ENCODE data around the gene KLHL6. TPM values are rescaled to one million over a fixed set of nuclear protein-coding genes. Genes with fewer than 3 reads are reported as not detected.

KLHL6 gene
- total RNA-seq, 1 experiment from 2014 or later = not detected

DNA sequence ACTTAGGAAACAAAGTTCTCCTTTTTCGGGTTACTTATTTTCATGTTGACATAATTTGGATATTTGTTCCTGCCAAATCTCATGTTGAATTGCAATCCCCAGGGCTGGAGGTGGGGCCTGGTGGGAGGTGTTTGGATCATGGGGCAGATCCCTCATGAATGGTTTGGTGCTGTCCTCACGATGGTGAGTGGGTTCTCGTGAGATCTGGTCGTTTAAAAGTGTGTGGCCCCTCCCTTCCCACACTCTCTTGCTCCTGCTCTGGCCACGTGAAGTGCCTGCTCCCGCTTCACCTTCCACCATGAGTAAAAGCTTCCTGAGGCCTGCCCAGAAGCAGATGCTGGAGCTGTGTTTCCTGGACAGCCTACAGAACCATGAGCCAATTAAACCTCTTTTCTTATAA is 83.4 kb downstream of the KLHL6 start:
- WGBS (ENCODE audit: extremely low coverage, insufficient read length, low lambda C conversion rate) = no CpG with 5 or more reads among the region's 6 CpGs
- Histone ChIP-seq H2BK12ac (ENCODE audit: insufficient read length, low read depth, low read length) (no peak overlapping the region), H4K5ac (ENCODE audit: insufficient read length, low read depth, low read length) (no peak overlapping the region), H3K23ac (ENCODE audit: insufficient read length, low read depth, low read length) (no peak overlapping the region), H3K27me3 (ENCODE audit: insufficient read depth, low read length) (no peaks in the 10 kb centered on the region), H2AFZ (ENCODE audit: low read length) (no peak overlapping the region), H4K91ac (ENCODE audit: insufficient read length, low read depth, low read length) (no peak overlapping the region), H3K27ac (ENCODE audit: insufficient read length, low read depth, low read length) (no peak overlapping the region), H3K56ac (ENCODE audit: insufficient read length, low read depth, low read length) (no peak overlapping the region), H3T11ph (ENCODE audit: low read length) (no peak overlapping the region), H3K18ac (ENCODE audit: insufficient read length, low read depth, low read length) (no peak overlapping the region), H3K79me1 (ENCODE audit: insufficient read depth, low read depth, low read length, poor library complexity, severe bottlenecking) (no peaks in the 10 kb centered on the region), H3K79me2 (ENCODE audit: insufficient read depth, low read length) (no peaks in the 10 kb centered on the region), H3K9ac (ENCODE audit: extremely low read depth, insufficient read length, low read length) (no peak overlapping the region), H3K23me2 (ENCODE audit: insufficient read length, low read depth, low read length, poor library complexity, severe bottlenecking) (no peaks in the 10 kb centered on the region), H2BK120ac (ENCODE audit: low read depth, low read length, poor library complexity, severe bottlenecking) (no peak overlapping the region), H3K4ac (ENCODE audit: low read depth, low read length) (no peak overlapping the region), H3K4me2 (ENCODE audit: insufficient read depth, insufficient read length, low read length) (no peak overlapping the region), H3K9me3 (ENCODE audit: control insufficient read depth, low read depth, low read length) (no peaks in the 10 kb centered on the region), H2BK15ac (ENCODE audit: low read depth, low read length) (no peak overlapping the region), H3K14ac (ENCODE audit: insufficient read depth, low read length) (no peak overlapping the region), H3K4me1 (ENCODE audit: insufficient read depth, low read length) (no peaks in the 10 kb centered on the region), H4K8ac (replicated peaks; ENCODE audit: insufficient read length, low read depth, low read length) (no peak overlapping the region), H2BK20ac (ENCODE audit: low read depth, low read length, poor library complexity, severe bottlenecking) (no peak overlapping the region), H2BK5ac (ENCODE audit: insufficient read length, low read length) (no peak overlapping the region), H2AK5ac (ENCODE audit: insufficient read length, low read length) (no peak overlapping the region), H4K20me1 (ENCODE audit: control insufficient read depth, insufficient read depth, insufficient read length) (no peaks in the 10 kb centered on the region)
- Mint-ChIP-seq H3K27me3 (ENCODE audit: low read depth) (no peaks in the 10 kb centered on the region), H3K4me1 (no peaks in the 10 kb centered on the region), H3K9me3 (no peaks in the 10 kb centered on the region), H3K4me3 (no peak overlapping the region), H3K27ac (no peak overlapping the region), H3K36me3 (ENCODE audit: insufficient read depth in 1 of 3, low read depth in 3 of 3) (no peaks in the 10 kb centered on the region)
- TF ChIP-seq, protein P1, sequence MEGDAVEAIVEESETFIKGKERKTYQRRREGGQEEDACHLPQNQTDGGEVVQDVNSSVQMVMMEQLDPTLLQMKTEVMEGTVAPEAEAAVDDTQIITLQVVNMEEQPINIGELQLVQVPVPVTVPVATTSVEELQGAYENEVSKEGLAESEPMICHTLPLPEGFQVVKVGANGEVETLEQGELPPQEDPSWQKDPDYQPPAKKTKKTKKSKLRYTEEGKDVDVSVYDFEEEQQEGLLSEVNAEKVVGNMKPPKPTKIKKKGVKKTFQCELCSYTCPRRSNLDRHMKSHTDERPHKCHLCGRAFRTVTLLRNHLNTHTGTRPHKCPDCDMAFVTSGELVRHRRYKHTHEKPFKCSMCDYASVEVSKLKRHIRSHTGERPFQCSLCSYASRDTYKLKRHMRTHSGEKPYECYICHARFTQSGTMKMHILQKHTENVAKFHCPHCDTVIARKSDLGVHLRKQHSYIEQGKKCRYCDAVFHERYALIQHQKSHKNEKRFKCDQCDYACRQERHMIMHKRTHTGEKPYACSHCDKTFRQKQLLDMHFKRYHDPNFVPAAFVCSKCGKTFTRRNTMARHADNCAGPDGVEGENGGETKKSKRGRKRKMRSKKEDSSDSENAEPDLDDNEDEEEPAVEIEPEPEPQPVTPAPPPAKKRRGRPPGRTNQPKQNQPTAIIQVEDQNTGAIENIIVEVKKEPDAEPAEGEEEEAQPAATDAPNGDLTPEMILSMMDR (conservative IDR thresholded peaks at IDR 0.05) = no peak
- DNase-seq = no peak

All from H9 (cell line).